GM19324 (cell line): ENCODE data around the gene ATP23.

ENCODE experiments used
- ATAC-seq: cut with Tn5 transposase; IDR thresholded peaks from one replicate; pipeline ENCODE4 v1.9.1; 2021; ENCODE audit warnings: mild to moderate bottlenecking, moderate library complexity; ENCODE audit not compliant: unreplicated experiment, low FRiP score

Gene ATP23

DNA sequence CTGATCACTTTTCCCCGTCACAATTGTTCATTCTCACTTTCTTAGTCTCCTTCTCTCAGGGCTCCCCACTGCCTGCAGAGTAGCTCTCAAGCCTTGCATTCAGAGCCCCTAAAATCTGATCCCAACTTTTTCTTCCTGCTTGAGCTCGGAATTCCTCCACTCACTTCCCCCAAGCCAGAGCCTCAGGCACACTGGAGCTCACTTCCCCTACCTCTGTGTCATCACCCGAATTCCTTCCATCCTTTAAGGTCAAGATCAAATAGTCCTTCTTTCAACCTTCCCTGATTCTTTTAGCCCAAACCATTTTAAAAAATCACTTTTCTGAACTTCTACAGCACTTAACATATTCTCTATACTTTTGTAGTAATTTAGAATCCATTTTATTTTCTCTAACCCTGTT, 34.1 kb upstream of the ATP23 start:
- ATAC-seq, result no peak

GRCh38 chr12:57908511-57908910, 32.9 kb upstream of the ATP23 start:
- no peak for ATAC-seq

- ATAC-seq, result no peak
Measured at GRCh38 chr12:57909056-57909455, 32.3 kb upstream of the ATP23 start.

DNA sequence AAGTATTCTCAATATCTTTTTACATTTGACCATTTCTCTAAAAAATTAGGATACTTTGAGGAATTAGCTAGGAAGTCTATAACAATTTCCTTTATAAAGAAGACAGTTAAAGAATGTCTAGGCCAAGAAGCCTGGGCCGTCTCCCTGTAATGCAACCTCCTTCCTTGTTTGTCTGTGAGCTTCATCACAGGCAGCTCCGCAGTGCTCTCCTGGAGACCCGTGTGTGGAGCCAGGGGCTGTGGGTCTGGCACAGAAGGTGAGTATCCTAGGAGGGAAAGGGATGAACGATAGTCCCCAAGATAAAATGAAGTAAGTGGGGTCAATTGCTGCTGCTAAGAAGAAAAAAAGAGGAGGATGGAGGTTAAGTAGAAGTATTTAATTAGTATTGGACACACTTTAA, 31.8 kb upstream of the ATP23 start:
- ATAC-seq, result no peak

- ATAC-seq, result no peak
Measured at GRCh38 chr12:57918147-57918546, 23.2 kb upstream of the ATP23 start.

DNA sequence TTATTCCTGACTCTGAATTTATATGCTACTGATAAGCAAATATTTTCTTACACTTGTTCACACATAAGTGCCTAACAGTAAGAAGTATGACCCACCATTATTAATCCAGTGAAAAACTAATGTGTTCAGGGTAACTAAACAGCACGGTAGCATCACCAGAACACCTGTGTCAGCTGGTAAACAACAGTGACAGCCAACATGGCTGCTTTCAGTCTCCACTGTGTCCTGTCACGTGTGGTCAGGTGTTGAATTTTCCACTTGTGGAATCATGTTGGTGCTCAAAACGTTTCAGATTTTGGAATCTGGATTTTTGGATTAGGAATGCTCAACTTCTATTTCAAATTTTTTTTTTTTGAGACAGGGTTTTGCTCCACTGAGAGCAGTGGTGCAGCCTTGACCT, 14.3 kb upstream of the ATP23 start:
- ATAC-seq, result no peak

GRCh38 chr12:57929092-57929830, 12.1 kb upstream of the ATP23 start:
- ATAC-seq, result no peak

DNA sequence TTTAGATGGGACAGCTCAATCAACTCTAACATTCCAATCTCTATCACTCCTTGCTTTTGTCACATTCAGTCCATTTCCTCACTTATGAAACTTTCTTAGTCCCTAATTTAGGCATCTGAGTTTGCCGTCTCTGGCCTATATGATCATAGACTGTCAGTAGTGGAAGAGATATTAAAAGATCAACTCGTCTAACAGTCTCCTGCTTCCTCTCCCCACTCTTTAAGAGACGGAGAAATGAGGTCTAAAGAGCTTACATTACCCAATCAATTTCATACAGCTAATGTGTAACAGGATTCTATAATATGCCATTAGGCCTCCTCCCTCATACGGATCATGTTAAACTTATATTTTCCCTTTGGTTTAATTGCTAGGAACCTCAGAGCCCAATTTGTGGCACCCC, 6.5 kb upstream of the ATP23 start:
- ATAC-seq, result no peak

- no peak for ATAC-seq
Measured at GRCh38 chr12:57935331-57935730, 6.0 kb upstream of the ATP23 start.

DNA sequence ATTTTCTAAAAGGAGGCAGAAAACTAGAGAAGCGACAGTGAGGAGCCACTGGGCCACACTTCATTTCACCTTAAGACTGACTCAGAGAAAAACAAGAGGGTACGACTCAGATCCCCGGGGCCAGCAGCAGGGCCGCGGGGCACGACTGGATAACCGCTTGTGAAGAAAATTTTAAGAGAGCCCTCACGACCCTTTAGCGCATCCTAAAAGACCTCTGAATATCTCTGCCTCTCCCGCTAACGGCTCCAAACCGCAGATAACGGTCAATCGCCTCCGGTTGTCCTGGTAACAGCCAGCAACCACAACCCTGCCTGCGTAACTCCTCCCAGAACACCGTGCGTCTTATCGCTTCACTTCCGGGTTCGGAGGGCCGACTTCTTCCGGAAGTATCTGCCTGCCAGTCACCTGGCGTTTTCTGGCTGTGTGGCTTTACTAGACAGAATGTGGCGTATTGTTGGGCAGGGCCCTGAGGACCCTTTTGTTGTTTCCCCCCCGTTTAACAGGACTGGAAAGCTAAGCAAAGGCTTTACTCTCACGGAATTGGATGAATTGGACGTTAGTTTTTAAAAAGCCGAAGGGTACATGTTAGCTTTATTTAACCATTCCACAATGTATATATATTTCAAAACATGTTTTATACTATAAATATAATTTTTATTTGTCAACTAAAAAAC, 5.4 kb upstream of the ATP23 start:
- peak; percentile 100 for ATAC-seq

GRCh38 chr12:57936513-57936883, 4.9 kb upstream of the ATP23 start:
- no peak for ATAC-seq

- no peak for ATAC-seq
Measured at GRCh38 chr12:57939291-57939690, 2.1 kb upstream of the ATP23 start.

DNA sequence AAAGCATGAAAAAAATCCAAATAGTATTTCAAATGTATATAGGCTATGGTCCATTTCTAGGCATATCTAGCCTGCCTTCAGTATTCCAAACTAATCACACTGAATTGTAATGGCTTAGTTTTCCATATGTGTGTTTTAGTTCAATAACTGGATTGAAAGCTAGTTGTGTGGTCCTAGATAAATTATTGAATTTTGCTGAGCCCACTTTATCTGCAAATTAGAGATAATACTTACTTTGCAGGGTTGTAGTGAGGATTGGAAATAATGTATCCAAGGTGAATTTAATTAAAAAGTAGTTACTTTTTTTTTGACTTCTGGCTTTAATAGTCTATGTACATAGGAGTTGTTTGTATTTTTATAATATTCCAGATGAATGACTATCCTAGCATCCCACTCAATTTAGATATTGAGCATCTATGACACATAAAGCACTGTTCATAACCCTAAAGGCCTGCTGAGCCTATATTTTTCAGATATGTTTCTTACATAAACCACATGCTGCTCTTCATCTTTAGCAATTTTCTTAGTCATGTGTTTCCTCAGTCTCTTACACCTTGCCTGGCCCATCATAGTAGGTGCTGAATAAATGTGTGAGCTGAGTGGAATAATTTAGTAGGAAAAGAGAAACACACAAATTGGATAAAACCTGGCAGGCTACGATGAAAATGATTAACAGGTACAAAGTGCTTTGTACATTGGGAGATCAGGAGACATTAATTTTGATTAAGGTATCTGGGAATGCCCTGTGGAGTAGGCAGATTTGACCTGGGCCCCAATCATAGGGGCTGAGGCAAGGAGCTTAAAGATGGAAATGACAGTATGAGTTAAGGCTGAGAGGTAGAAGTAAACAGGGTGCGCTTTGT, 1.1 kb upstream of the ATP23 start:
- ATAC-seq, result no peak

DNA sequence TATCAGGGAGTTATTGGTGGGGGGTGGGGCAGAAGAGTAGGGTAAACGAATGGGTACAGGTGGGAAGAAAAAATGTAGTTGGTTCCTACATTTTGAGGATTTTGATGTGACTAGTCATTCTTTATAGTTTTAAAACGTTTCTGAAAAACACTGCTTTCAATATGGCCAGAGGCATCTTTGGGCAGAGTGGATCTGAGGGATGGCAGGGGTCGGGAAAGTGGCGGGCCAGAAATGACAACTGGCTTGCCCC, 527 bp upstream of the ATP23 start:
- no peak for ATAC-seq

DNA sequence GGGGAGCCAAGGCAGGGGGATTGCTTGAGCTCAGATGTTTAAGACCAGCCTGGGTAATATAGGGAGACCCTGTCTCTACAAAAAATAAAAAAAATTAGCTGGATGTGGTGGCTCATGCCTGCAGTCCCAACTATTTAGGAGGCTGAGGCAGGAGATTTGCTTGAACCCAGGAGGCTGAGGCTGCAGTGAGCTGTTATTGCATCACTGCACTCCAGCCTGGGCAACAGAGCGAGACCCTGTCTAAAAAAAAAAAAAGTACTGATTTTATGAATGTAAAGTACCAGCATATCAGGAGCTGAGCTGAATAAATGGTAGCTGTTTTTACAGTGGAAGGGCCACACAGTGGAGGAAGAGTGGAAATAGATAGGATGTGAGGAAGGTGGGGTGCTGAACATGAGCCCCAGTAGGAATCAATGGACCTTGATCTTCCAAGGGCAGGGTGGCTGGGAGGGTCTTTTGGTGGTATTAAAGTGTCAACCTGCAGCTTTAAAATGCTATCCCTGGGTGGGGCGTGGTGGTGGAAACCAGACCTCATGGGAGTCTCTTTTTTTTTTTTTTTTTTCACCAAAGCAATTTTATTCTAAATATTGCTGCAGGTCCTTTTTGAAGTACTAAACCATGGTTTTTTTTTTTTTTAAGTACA, 2.2 kb downstream of the ATP23 start:
- ATAC-seq, result no peak

GRCh38 chr12:57944313-57945023, 3.1 kb downstream of the ATP23 start:
- no peak for ATAC-seq

DNA sequence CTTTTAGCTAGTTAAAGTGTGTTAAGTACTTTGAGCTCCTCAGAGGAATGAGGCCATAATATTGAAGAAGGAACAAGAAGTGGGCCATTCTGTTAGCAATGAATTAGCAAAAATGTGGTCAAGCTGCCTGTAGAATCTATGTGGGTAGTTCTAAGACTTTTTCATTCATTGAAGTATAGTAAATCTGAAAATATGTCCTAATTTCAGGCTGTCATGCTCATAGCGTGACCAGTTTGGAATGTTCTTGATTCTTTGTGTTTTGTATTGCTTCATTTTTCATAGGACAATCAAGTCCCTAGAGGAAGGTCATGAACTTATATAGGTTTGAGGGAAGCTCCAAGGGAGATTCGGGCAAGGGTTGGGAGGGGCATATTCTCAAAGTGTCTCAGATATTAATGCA, 11.4 kb downstream of the ATP23 start:
- no peak for ATAC-seq

- no peak for ATAC-seq
Measured at GRCh38 chr12:57954768-57955167, 13.4 kb downstream of the ATP23 start.

DNA sequence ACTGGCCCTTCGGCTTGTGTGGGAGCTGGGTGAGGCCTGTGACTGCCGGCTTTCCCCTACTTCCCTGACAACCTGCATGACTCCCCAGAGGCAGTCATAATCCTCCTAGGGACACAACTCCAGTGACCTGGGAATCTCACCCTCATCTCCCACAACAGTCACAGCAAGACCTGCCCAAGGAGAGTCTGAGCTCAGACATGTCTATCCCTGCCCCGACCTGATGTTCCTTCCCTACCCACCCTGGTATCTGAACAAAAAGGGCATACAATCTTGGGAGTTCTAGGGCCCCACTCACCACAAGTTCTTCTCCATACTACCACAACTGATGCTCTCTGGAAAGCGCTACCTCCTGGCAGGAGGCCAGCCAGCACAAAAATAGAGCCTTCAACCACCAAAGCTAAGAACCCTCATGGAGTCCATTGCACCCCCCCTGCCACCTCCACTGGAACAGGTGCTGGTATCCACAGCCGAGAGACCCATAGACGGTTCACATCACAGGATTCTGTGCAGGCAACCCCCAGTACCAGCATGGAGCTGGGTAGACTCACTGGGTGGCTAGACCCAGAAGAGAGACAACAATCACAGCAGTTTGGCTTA, 16.8 kb downstream of the ATP23 start:
- no peak for ATAC-seq

GRCh38 chr12:57964421-57964820, 23.1 kb downstream of the ATP23 start:
- ATAC-seq, result no peak
